ENCODE measurements around the gene FOSL2. TPM values are rescaled to one million over a fixed set of nuclear protein-coding genes. Genes with fewer than 3 reads are reported as not detected.

Gene FOSL2
- total and polyA plus RNA-seq, 10 of the 15 experiments (the other 5 are each of a cell fraction or from before 2014, with no cell fraction given), result 0.05 to 1.3 (median 0.34) TPM

DNA sequence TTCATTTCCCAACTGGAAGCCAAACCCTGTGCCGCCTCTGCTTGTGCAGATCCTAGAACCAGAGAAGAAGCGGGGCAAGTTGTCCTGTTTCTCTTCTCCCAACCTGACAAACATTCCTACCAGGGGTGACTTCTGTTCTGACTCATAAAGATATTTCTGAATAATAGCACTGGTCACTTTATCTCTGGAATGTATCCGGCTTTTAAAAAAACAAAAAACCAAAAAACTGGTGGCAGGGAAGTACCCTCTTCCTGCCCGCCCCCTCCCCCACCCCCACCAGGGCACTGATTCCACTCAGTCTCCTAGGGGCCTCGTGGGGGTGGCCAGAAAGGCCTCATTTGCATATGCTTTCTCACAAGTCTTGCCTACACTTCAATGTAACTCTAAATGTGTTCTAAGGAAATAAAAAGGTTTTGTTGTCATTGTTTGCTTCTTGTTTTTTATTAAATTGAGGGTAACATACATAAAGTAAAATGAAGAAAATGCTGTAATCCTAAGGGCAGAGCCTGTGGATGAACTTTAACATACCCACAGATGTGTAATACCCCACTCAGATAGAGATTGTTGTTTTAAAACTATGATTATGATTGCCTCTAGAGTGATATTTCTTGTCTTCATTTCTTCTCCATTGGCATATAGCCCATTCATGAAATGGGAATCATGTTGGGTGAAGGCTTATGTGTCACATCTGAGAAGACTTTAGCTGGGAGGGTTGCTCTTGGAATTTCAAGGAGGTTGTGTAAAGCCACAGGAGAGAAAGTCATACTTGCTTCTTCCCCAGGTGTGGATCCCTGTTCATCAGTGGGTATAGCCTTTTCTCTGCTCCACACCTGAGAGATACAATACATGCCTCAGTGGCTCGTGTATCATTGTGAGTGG is 5.3 kb upstream of the FOSL2 start:
- ChIA-PET RAD21 (ENCODE audit: unreplicated experiment) (no interaction called here), SMC1A (ENCODE audit: uncharacterized antibody, unreplicated experiment) (no interaction called here), CTCF (no interaction called here), POLR2A (no interaction called here)
- no peak for DNase-seq (ENCODE audit: low read depth, low spot score)
- ATAC-seq, result no peak
- no peaks in the 10 kb centered on the region for H3K9me3 ChIP-seq (replicated peaks; ENCODE audit: control insufficient read depth, insufficient read depth, low read length)
- in situ Hi-C loops (cut with MboI) (no loop called here), intact Hi-C loops (cut with micrococcal nuclease; ENCODE audit: unreplicated experiment) (no loop called here)
- H3K27ac ChIP-seq (ENCODE audit: control insufficient read depth, insufficient read depth), result no peak overlapping the region
- H4K20me1 ChIP-seq (ENCODE audit: control insufficient read depth, insufficient read depth), result no peaks in the 10 kb centered on the region
- BruUV-seq (replicated peaks), result no TSS peak
- H3K4me1 ChIP-seq (ENCODE audit: control insufficient read depth, insufficient read depth, low read length), result 0 out of 2 replicates have a peak, but pooled peaks cover 4% of the 10 kb centered on the region
- no peaks in the 10 kb centered on the region for H3K79me2 ChIP-seq (ENCODE audit: control insufficient read depth, insufficient read depth, low read length)
- no peak overlapping the region for H3K4me2 ChIP-seq (ENCODE audit: control insufficient read depth, insufficient read depth)
- FAIRE-seq, result no peak
- TF ChIP-seq, protein P1, sequence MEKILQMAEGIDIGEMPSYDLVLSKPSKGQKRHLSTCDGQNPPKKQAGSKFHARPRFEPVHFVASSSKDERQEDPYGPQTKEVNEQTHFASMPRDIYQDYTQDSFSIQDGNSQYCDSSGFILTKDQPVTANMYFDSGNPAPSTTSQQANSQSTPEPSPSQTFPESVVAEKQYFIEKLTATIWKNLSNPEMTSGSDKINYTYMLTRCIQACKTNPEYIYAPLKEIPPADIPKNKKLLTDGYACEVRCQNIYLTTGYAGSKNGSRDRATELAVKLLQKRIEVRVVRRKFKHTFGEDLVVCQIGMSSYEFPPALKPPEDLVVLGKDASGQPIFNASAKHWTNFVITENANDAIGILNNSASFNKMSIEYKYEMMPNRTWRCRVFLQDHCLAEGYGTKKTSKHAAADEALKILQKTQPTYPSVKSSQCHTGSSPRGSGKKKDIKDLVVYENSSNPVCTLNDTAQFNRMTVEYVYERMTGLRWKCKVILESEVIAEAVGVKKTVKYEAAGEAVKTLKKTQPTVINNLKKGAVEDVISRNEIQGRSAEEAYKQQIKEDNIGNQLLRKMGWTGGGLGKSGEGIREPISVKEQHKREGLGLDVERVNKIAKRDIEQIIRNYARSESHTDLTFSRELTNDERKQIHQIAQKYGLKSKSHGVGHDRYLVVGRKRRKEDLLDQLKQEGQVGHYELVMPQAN (conservative IDR thresholded peaks at IDR 0.05), result no peak
- no peak for TF ChIP-seq TCF12 (IDR thresholded peaks at IDR 0.05; ENCODE audit: low read depth, low read length)
- 46% methylated on average over 6 of the region's 6 CpGs for WGBS (ENCODE audit: insufficient coverage, insufficient replicate concordance, low lambda C conversion rate, missing lambda C conversion rate)
- H3K9ac ChIP-seq (ENCODE audit: control insufficient read depth, insufficient read depth, low read length), result no peak overlapping the region
- H3K36me3 ChIP-seq (ENCODE audit: control insufficient read depth in 2 of 2, insufficient read depth in 2 of 2, low read length in 1 of 2), result no peaks in the 10 kb centered on the region
- no peak overlapping the region for H2AFZ ChIP-seq (ENCODE audit: control insufficient read depth, low read depth, low read length)
- no peak overlapping the region for H3K4me3 ChIP-seq
- H3K27me3 ChIP-seq (replicated peaks in 1 of 2; ENCODE audit: control insufficient read depth in 2 of 2, insufficient read depth in 2 of 2, low read length in 1 of 2), result peaks cover 0 to 4% of the 10 kb centered on the region in 2 experiments; a peak in 1 of 4 replicates

Measured in GM12878 (cell line).